Stimulated activated CD8-positive, alpha-beta memory T cell treated with anti-CD3 and anti-CD28 coated beads, Interleukin-4, amount 100 ng/mL, for 24 hours (primary cell): Measurements from ENCODE around the gene IVD.
A peak's percentile ranks its signal among the peaks of the same experiment; 100 is the strongest.
"Not testable (repeated sequence)": the region's sequence is repeated elsewhere in the genome, so short reads cannot be mapped to it uniquely, and the experiment has no call there.

Source experiments
- DNase-seq: peaks from one replicate; pipeline ENCODE4 v3.0.0-alpha.2; 2020; ENCODE audit warnings: low read depth

IVD gene

GRCh38 chr15:40439461-40439959 is 33.9 kb downstream of the IVD start:
- no peak for DNase-seq

GRCh38 chr15:40439960-40440742 is 34.6 kb downstream of the IVD start:
- DNase-seq: no peak

- DNase-seq: peak; percentile 97
Observed at GRCh38 chr15:40440743-40441564, 35.4 kb downstream of the IVD start, which contains the start of gene BAHD1. BAHD1 (plus strand) TSS chr15:40440953; CDS start chr15:40458465, 17,512 bp downstream.

- no peak for DNase-seq
Observed at GRCh38 chr15:40441565-40442531, 36.3 kb downstream of the IVD start.

- DNase-seq: no peak
Observed at GRCh38 chr15:40443255-40443654, 37.7 kb downstream of the IVD start.

GRCh38 chr15:40443846-40444245 is 38.3 kb downstream of the IVD start:
- no peak for DNase-seq

GRCh38 chr15:40444736-40445135 is 39.1 kb downstream of the IVD start:
- DNase-seq: no peak

- no peak for DNase-seq
Observed at GRCh38 chr15:40445421-40445922, 39.9 kb downstream of the IVD start.

- no peak for DNase-seq
Observed at GRCh38 chr15:40446144-40446543, 40.5 kb downstream of the IVD start.

GRCh38 chr15:40448354-40448753 is 42.8 kb downstream of the IVD start:
- DNase-seq: no peak

- DNase-seq: no peak
Observed at GRCh38 chr15:40449275-40449674, 43.7 kb downstream of the IVD start.

- DNase-seq: no peak
Observed at GRCh38 chr15:40450047-40450446, 44.5 kb downstream of the IVD start.

GRCh38 chr15:40451527-40452158 is 46.0 kb downstream of the IVD start:
- DNase-seq: no peak

GRCh38 chr15:40452296-40453090 is 46.9 kb downstream of the IVD start:
- no peak for DNase-seq

GRCh38 chr15:40453941-40454340 is 48.3 kb downstream of the IVD start:
- not testable (repeated sequence) for DNase-seq

- no peak for DNase-seq
Observed at GRCh38 chr15:40454904-40455391, 49.4 kb downstream of the IVD start.

GRCh38 chr15:40456299-40456712 is 50.7 kb downstream of the IVD start:
- no peak for DNase-seq

GRCh38 chr15:40456738-40457137 is 51.1 kb downstream of the IVD start:
- no peak for DNase-seq

- no peak for DNase-seq
Observed at GRCh38 chr15:40458495-40459371, 53.1 kb downstream of the IVD start.
